ENCODE measurements around the gene PTPRN2. TPM values are rescaled to one million over a fixed set of nuclear protein-coding genes. Genes with fewer than 3 reads are reported as not detected.
A peak's percentile ranks its signal among the peaks of the same experiment; 100 is the strongest.

PTPRN2 gene
- total RNA-seq, 4 donors from 2014 or later: 14.9 to 34.3 (median 21.3) TPM

DNA sequence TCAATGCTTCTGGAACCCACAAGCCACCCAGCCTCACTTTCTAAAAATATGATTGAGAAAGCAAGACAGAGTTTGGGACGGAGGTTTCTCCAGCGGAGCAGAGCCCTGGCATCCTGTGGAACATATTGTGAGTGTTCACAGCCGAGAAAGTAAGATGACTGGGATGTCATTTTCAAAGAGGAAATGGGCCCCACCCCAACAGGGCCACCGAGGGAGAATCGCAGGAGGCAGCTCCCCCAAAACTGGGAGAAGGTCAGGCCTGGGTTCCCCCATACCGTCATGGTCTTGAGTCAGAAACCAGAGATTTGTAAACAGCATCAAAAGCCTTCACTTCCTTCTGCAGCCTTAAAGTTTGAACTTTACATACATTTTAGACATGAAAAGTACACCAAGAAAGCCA lies 560.0 kb downstream of the PTPRN2 start:
- H3K27me3 ChIP-seq: no peaks in the 10 kb centered on the region
- H3K4me3 ChIP-seq: no peak overlapping the region
- no peaks in the 10 kb centered on the region for H3K4me1 ChIP-seq
- peak in 1 of 3 donors; percentile 18 for DNase-seq
- no peaks in the 10 kb centered on the region for H3K36me3 ChIP-seq
- TF ChIP-seq CTCF (IDR thresholded peaks at IDR 0.05): no peak
- no peak for TF ChIP-seq POLR2A (IDR thresholded peaks at IDR 0.05)
- no peak overlapping the region for H3K27ac ChIP-seq
- H3K9me3 ChIP-seq: no peaks in the 10 kb centered on the region

DNA sequence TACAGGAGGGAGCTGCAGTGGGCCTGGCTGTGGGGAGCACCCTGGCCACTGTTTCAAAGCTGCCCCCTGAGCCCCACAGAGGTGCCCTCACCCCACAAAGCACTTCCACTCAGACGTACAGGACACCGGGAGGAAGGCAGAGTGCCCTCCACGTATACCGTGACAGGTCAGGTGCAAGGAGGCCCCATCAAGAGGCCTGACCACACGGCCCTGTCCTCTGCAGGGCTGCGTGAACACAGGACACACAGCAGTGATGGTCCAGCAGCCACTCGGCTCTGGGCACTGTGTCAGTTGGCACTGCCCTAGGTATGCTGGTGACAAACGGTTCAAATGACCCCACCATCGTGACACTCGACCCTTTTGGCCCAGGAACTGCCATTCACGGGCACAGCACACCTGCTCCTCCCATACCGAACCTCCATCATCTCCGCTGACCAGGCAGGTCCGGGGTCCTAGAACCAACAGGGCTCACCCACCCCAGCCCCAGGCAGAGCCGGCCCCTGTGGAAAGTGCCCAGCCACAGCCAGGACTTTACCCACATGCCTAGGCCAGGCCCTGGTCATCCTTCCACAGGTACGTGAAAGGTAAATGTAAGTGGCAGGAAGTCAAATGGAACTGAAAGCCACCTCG lies 560.9 kb downstream of the PTPRN2 start:
- no peaks in the 10 kb centered on the region for H3K4me1 ChIP-seq
- H3K36me3 ChIP-seq: no peaks in the 10 kb centered on the region
- H3K4me3 ChIP-seq: no peak overlapping the region
- DNase-seq: peak in 1 of 3 donors; percentile 28
- no peaks in the 10 kb centered on the region for H3K9me3 ChIP-seq
- no peak overlapping the region for H3K27ac ChIP-seq
- H3K27me3 ChIP-seq: no peaks in the 10 kb centered on the region
- no peak for TF ChIP-seq POLR2A (IDR thresholded peaks at IDR 0.05)

- no peaks in the 10 kb centered on the region for H3K27me3 ChIP-seq
- peak in 1 of 3 donors; percentile 25 for DNase-seq
- no peaks in the 10 kb centered on the region for H3K4me1 ChIP-seq
- TF ChIP-seq POLR2A (IDR thresholded peaks at IDR 0.05): no peak
- TF ChIP-seq CTCF (IDR thresholded peaks at IDR 0.05): no peak
- H3K27ac ChIP-seq: no peak overlapping the region
- H3K4me3 ChIP-seq: no peak overlapping the region
- H3K36me3 ChIP-seq: no peaks in the 10 kb centered on the region
- H3K9me3 ChIP-seq: no peaks in the 10 kb centered on the region
These were observed 561.7 kb downstream of the PTPRN2 start for GRCh38 chr7:158025686-158026600.

- TF ChIP-seq CTCF (IDR thresholded peaks at IDR 0.05) (no peak), POLR2A (IDR thresholded peaks at IDR 0.05) (no peak)
- DNase-seq: peak in 1 of 3 donors; percentile 10
- no peaks in the 10 kb centered on the region for H3K9me3 ChIP-seq
- H3K4me3 ChIP-seq: no peak overlapping the region
- H3K4me1 ChIP-seq: no peaks in the 10 kb centered on the region
- H3K27me3 ChIP-seq: no peaks in the 10 kb centered on the region
- no peaks in the 10 kb centered on the region for H3K36me3 ChIP-seq
- H3K27ac ChIP-seq: no peak overlapping the region
These were observed 562.7 kb downstream of the PTPRN2 start for GRCh38 chr7:158024881-158025280.

GRCh38 chr7:158024351-158024715 lies 563.3 kb downstream of the PTPRN2 start:
- Histone ChIP-seq H3K9me3 (no peaks in the 10 kb centered on the region), H3K4me1 (no peaks in the 10 kb centered on the region), H3K4me3 (no peak overlapping the region), H3K27ac (no peak overlapping the region), H3K36me3 (no peaks in the 10 kb centered on the region), H3K27me3 (no peaks in the 10 kb centered on the region)
- TF ChIP-seq CTCF (IDR thresholded peaks at IDR 0.05) (no peak), POLR2A (IDR thresholded peaks at IDR 0.05) (no peak)
- DNase-seq: no peak

- no peaks in the 10 kb centered on the region for H3K27me3 ChIP-seq
- H3K36me3 ChIP-seq: no peaks in the 10 kb centered on the region
- no peak overlapping the region for H3K27ac ChIP-seq
- peak in 1 of 3 donors; percentile 33 for DNase-seq
- TF ChIP-seq CTCF (IDR thresholded peaks at IDR 0.05): no peak
- no peak for TF ChIP-seq POLR2A (IDR thresholded peaks at IDR 0.05)
- no peak overlapping the region for H3K4me3 ChIP-seq
- no peaks in the 10 kb centered on the region for H3K9me3 ChIP-seq
- no peaks in the 10 kb centered on the region for H3K4me1 ChIP-seq
These were observed 563.8 kb downstream of the PTPRN2 start for GRCh38 chr7:158023681-158024350.
